HK-2 (cell line): ENCODE measurements around the gene ZDHHC17.

Source experiments
- DNase-seq: peaks from one replicate; pipeline ENCODE4 v3.0.0-alpha.2; 2018; ENCODE audit not compliant: unreplicated experiment

ZDHHC17 gene

DNA sequence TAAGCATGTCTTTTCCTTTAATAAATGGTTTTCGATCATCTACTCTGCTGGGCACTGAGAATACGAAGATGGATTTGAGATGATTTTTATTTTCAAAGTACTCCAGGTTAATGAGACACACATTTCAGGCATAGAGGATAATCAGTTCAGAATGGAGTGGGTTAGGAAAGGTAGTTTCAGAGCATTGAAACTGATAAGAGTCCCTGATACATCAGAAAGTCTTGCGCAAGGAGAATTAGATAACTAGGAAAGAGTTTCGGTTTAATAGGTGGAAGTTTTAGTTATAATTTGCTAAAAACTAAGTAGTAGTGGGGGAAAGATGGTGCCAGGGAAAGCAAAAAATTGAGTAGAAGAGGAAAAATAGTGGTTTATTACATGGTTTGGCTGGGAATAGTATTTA, 50.1 kb downstream of the ZDHHC17 start:
- DNase-seq = no peak

DNA sequence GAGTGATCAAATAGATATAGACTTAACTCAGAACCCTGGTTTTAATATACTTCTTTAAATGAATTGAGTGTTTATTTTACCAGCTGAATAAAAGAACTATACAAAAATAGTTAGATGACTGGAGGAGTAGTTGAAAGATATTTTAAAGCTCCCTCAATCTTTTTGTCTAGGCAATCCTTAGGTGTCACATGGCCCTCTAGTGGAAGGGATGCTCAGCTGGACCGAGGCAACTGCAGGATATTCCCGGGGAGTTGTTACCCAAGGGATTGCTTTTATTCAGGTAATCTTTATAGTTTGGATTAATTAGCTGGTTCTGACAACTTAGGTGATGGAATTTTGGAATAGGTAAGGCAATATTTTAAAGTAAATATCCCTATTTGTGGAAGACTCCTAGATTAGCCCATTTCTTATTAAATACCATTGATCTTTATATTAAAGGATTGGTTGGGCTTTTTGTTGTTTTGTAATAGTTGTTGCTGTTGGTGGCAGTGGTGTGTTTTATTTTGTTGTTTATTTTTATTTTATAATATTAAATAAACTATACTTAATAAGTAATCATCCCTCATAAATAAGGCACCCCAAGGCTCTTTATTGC, 57.1 kb downstream of the ZDHHC17 start:
- no peak for DNase-seq

DNA sequence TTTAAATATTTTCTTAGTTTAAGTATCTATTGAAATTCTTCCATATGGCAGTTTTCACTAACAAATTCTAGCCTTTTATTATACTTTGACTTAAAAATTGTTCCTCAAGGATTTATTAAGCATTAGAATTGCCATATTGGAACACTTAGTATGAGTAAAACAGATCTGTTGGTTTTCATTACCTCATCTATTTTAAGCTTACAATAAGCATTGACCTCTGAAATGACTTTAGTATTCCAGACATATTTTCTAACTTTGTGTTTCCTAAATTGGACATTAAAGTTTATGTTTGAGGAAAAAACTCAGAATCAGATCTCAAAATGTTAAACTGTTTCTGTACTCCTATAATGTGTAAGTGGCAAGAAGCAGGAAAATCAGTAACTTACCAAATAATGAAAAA, 66.5 kb downstream of the ZDHHC17 start:
- no peak for DNase-seq

DNA sequence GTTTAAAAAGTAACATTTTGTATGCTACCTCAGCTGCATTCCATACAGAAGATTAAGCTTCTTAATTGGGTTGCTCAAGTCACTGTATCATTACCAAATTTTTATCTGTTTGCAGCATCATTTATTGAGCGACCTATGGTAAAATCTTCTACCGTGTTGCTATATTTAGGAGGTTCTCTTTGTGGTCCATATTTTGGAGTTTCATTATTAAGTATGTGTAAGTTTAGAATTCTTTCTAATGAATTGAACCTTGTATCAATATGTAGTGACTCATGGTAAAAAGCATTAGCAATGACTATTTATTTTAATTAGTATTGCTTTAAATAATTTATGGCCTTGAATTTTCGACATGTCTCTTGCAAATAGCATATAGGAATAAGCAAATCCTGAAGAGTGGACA, 72.7 kb downstream of the ZDHHC17 start:
- no peak for DNase-seq

DNA sequence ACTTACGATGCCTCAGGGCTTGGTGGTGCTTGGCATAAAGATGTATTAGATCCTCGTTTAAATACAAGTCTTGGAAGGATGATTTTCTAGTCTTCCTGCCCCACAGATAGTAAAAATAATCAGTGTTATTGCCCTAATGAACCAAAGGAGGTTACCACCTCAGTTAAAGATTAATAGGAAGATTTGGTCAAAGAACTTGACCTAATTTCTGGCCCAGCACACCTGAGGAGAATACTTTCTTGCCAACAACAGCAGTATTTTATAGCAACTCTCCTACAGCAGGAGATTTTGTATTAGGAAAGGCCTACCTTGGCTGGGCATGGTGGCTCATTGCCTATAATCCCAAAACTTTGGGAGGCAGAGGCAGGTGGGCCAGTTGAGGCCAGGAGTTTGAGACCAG, 83.3 kb downstream of the ZDHHC17 start:
- DNase-seq = no peak

DNA sequence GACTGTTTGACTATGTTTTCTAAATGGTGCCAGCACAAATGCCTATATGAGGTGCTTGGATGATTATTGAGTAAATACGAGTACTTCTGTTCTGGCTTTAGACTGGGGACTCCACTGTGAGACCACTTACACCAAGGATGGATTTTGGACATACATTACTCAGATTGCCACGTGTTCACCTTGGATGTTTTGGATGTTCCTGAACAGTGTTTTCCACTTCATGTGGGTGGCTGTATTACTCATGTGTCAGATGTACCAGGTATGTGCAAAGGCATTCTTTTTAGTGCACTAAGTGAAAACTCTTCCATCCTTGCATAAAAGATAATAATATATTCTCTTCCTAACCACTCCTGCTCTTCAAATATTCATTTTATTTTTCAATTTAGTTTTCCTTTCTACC, 84.2 kb downstream of the ZDHHC17 start:
- DNase-seq = no peak

DNA sequence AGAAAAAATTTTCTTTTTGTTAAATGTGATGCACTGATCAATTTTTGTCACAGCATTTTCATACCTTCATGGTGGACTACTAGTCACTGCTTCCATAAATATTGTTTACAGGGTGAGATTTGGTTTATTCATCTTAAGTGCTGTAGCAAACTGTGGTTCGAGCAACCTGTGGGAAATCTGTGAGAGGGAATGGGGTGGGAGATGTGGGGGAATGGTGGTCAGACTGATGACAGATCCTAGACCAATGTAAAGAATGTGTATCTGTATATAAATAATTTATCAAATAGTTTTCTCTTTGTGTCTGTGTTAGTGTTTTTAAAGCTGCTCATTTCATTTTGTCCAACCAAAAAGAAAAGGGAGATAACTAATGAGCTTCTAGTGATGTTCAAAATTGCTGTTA, 88.2 kb downstream of the ZDHHC17 start:
- DNase-seq = no peak

DNA sequence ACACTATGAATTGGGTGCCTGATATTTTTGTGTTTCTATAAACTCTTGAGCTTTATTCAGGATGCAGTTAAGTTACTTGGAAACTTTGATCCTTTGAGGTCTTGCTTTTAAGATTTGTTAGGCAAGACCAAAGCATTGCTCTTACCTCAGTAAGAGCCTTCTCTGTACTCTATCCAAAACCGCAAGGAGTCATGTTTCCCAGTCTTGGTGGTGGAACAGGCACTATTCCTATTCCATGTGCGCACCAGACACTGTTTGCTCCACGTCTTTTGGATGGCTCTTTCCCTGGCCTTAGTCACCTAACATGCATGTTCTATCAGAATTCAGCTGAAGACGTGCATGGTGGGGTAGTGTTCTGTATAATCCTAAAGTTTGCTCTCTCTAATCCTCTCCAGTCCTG, 91.4 kb downstream of the ZDHHC17 start:
- no peak for DNase-seq

DNA sequence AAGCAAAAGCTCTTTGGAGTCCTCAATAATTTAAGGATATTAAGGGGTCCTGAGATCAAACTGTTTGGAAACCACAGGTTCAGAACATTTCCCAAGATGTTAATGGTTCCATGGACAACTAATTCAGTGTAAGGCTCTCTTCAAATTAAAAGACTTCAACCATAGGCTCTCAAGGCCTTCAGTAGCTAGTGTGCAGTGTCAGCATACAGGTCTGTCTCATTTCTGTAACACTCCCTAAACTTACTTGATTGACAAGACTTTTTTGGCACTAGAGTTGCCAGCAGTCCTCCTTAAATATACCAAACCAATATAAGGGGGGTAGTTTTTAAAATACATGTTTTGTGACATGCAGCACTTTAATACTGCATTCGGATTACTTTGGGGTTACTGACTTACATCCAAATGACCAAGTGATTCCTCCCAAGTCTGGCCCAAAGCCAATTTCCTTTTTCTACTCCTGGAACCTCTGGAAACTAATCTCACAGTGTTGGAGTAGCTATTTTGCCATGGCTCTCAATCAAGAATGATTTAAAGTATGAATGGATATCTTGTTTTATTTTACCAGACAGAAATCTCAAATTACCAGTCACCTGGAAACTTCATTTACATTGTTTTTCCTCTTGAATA, 92.2 kb downstream of the ZDHHC17 start:
- DNase-seq = no peak

DNA sequence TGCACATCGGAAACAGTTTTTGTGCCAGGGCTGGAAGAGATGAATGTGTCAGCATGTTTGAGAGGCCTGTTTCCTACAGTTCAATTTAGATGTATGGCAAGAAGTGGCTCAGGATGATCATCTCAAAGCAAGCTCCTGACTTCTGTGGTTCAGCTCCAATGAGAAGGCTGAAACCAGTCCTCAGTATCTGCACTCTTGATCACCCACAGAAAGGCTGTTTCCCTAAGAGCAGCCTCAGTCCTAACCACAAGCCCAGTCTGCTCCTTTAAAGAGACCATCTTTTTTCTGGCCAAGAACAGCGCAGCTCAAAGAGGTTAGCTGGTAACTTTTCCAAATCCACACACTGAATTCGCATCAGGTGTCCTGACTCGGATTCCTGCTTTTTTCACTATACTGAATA, 95.7 kb downstream of the ZDHHC17 start:
- DNase-seq = no peak

DNA sequence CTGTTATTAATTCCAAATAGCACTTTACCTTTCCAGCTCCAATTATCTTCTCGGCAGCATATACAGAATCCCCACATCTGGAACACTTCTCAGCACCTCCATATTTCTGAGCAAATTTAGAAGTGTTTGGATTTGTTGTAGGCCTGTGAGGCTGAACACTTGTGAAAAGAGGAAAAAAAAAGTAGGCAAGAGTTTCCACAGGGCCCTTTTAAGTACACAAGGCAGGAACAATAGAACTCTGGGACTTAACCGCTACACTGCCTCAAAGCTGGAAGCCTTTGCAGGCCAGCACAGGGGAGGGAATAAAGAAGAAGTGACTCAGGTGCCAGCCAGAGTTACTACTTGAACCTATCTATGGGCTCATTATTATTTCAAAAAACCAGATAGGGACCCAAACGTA, 96.3 kb downstream of the ZDHHC17 start:
- DNase-seq = no peak

DNA sequence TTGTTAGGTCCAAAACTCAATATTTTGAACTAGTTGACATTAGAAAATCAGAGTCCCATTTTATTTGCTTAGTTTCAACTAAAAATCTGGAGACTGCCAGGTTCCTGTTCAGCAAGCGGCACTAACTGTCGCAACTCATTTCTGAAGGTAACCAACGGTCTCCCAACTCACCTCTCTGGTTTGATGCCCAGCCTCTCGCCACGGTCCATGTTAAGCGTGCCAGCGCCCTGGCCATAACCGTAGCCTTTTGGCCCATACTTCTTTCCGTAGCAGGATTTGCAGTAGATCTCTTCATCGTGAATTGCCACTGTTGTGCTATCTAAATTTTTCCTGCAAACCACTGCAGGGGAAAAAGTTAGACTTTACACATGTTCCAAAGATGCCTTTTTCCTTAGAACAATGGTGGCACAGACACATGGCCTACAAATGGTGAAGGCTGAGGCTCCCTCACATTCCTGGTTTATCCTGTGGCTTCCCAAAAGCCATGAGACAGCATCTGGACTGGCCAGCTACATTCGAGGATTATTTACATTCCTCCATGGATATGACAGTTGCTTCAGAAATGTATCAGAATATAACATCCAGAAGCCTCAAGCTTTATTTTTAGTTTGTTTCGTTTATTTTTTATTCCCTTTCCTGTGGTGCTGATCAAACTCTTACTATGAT, 99.2 kb downstream of the ZDHHC17 start:
- no peak for DNase-seq

DNA sequence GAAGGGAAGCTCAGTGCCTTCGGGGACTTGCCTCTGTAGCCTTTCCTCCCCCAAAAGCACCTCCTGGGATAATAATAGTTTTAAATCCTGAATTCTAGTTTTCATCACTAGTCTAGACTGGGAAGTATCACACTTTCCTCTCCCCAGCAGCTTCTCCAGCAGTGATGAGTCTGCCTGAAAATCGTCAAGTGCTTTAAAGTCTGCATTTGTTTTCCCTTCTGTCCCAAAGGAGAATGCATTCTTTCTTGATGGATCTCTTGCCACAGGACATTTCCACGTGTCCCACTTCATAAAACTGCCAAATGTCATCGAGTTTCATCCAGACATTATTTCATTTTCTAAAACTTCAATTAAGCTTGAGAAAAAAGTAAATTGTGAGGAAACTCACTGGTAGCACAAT, 99.9 kb downstream of the ZDHHC17 start:
- DNase-seq = no peak

DNA sequence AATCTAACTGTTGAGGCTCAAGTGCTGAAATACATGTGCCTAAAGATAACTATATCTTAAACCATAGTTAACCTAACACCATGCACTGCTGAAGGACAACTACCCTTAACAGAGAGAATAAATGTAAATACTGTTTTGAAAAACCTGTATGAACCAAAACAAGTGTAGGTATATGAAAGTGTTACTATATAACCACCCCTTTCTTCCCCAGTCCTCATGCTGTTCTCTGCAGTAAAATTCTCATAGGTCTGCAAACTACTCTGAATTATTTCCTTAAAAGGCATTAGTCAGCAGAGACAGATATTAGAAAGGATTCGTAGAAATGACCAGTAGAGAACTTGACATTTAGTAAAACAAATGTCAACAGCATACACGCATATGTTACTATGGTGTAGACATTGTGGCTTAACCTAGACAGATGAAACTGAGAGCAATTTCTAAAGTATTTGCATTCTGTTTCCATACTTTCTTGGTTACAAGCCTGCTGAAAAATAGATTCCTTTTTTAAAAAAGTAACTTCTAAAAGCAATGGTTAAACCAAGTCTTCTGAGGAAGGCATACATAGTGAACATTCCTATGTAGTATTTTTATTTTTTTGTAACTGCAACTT, 101.0 kb downstream of the ZDHHC17 start:
- DNase-seq = no peak

DNA sequence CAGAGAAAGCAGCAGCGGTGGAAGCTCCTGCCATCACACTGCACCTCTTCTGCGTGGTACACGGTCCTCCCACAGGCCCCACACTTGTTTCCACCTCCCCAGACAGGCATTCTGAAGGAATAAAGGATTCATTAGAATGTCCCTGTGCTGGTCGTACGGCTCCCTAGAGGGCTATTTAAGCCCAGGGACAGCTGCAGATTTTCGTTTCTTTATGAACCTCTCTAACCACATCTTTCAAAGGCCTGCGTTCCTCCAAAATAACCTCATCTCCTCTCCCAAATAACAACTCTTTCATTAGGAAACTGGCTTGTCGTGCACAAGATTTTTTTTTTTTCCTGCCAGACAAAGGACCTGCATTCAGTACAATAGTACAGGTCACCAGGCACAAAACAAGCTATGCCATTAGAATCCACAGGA, 102.2 kb downstream of the ZDHHC17 start:
- no peak for DNase-seq

DNA sequence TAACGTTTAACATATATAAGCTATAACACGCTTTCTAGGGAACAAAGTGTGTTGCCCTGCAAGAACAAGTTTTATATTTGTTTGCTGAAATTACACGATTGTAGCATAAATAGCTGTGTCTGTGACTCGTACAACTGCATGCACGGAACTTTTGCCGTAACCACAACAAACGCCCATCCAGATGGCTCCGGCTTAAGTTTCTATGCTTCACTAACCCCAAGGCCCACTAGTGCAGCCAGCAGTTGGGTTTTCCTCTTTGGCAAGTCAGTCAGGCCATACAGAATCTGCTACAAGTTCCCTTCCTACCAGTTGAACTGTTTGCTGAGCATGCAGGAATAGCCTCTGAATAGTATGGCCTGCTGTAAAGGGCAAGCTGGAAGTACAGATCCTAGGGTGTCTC, 102.8 kb downstream of the ZDHHC17 start:
- DNase-seq = no peak

DNA sequence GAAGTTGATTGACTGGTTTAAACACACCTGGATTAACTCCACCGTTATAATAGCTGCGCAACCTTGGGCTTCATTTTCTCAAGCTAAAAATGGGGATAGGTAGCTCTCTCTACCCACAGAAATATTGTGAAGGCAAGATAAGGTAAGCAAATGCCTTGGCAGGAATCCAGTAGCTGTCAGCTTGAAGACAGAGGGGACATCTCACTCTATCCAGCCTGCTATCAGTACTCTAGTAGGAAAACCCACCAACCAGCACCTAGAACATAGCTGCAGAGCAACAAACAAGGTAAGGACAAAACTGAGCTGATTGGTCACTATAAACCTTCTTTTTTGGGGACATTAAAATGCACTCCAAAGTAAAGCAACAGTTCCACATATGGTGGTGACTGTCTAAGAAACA, 107.2 kb downstream of the ZDHHC17 start:
- DNase-seq = no peak

DNA sequence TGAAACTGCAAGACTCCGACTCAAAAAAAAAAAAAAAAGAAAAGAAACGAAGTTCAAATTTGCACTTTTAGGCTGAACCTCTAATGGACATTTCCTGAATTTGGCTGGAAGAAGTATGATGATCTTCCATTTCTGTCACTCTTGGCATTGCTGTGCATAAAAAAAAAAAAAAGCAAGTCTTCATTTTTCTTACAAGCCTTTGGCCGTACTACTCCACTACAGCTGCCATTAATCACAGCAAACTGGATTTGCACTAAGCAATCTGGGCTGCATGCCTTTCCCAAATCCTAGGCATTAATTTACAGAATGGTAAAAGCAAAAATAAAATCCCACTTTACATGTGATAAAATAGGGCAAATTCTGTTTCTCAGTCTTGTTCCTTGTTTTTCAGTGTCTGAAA, 107.8 kb downstream of the ZDHHC17 start:
- no peak for DNase-seq

DNA sequence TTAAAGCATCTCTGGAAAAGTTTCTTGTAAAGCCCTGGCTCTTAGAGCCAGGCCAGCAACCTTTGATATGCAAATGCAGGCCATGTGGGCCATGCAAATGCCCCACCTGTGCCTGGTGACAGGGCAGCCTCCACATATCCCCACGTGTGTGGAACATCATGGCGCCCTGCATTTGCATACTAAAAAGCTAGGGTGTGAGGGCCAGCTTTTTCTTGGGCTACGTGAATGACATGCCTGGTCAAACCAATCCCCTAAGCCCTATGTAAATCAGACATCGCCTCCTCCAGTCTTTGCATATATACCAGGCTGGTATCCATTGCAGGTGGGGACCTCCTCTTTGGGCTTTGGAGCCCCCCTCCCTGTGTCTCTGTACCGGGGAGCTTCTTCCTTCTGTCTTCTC, 108.5 kb downstream of the ZDHHC17 start:
- DNase-seq = no peak

DNA sequence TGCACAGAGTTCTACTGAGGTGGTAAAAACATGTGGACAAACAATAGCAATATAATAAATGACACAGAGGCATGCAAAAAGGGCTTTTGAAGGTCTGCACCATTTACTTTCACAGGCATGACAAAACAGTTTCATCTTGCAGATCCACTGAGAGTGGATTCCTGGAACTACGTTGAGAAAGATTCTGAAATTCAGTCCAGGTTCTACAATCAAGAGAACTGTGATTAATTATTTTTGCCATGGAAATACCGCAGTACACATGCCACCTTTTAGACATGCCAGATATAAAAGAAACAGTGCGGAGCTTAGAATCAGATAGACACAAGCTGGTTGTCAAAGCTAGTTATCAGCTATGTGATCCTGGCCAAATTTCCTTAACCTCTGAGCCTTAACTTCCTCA, 110.1 kb downstream of the ZDHHC17 start:
- no peak for DNase-seq

DNA sequence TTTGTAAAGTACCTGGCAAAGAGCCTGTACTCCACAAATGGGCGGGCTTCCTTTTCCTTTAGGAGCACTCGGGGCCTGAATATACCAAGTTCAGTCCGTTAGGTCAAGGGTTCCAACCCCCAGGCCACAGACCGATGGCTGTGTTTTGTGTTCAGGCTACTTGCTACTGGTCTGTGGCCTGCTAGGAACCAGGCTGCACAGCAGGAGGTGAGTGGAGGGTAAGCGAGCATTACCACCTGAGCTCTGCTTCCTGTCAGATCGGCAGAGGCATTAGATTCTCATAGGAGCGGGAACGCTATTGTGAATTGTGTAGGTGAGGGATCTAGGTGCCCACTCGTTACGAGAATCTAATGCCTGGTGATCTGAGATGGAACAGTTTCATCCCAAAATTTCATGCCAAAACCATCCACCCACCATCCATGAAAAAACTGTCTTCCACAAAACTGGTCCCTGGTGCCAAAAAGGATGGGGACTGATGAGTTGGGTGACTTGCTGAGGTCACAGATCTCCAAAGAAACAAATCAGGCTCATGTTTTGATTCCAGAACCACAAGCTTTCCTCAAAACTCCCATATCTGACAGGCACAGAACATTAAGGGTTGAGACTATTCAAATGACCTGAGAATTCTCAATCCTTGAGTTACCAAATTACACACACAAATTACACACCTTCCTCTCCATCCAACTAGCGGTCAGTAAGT, 110.7 kb downstream of the ZDHHC17 start:
- DNase-seq = no peak

DNA sequence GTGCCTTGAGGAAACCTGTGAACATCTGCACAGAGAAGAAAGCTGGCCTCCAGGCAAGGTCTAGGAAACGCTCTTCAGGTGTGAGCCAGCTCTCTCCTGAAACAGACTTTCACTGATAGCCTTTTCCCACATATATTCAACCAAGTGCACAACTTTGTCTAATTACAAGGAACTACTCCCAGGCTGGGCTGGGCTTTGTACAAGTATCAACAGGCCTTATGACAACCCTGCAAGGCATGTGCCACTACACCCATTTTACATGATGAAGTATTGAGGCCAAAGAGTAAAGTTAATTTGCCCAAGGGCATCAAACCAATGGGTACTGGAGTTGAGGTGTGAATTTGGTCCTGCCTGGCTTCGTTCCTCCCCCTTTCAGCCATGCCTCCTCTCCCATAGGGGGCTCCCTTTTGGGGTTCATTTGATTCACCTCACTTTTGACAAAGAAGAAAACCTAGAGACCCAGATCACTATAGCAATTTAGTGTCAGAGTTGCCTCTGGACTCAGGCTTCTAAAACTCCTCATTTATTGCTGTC, 112.8 kb downstream of the ZDHHC17 start:
- no peak for DNase-seq
